Suppressor macrophage treated with lipopolysaccharide for 1 hour (primary cell): Measurements from ENCODE around the gene CXCL6.
A peak's percentile ranks its signal among the peaks of the same experiment; 100 is the strongest.

Experiments
- DNase-seq, 3 donors: peaks; one replicate each; pipeline ENCODE4 v3.0.0-alpha.2; 2020 to 2022

CXCL6 gene

GRCh38 chr4:73868206-73869129 lies 32.0 kb downstream of the CXCL6 start:
- DNase-seq, result no peak

- peak; percentile 71 to 88 (median 83) for DNase-seq
These were observed 32.9 kb downstream of the CXCL6 start, which contains the start of gene CXCL1 for GRCh38 chr4:73869130-73870055. Gene CXCL1, plus strand, starts transcription at chr4:73869393. Its CDS starts 78 bp downstream, at chr4:73869471.

- DNase-seq, result peak; percentile 77 to 84 (median 81)
These were observed 33.8 kb downstream of the CXCL6 start for GRCh38 chr4:73870260-73870659.

- DNase-seq, result peak; percentile 49 to 74 (median 71)
These were observed 34.3 kb downstream of the CXCL6 start for GRCh38 chr4:73870768-73871167.

- DNase-seq, result peak; percentile 33 to 59 (median 43)
These were observed 35.2 kb downstream of the CXCL6 start for GRCh38 chr4:73871511-73872310.

GRCh38 chr4:73872316-73873108 lies 36.0 kb downstream of the CXCL6 start:
- peak; percentile 52 to 80 (median 65) for DNase-seq

- DNase-seq, result peak in 1 of 3 donors; percentile 44
These were observed 37.9 kb downstream of the CXCL6 start for GRCh38 chr4:73874386-73874785.

GRCh38 chr4:73875401-73875800 lies 38.9 kb downstream of the CXCL6 start:
- DNase-seq, result no peak

GRCh38 chr4:73883306-73883705 lies 46.8 kb downstream of the CXCL6 start:
- DNase-seq, result peak; percentile 39 to 63 (median 43)

GRCh38 chr4:73885574-73886267 lies 49.2 kb downstream of the CXCL6 start:
- peak in 2 of 3 donors; percentile 34 to 50 for DNase-seq
